HepG2 (cell line): ENCODE measurements around the gene KMT2B. TPM values are rescaled to one million over a fixed set of nuclear protein-coding genes. Genes with fewer than 3 reads are reported as not detected.

Source experiments
- ATAC-seq: fragments of 200-7000 bp; cut with Tn5 transposase; 3 replicates; pipeline ENCODE4 v1.9.1; 2020; ENCODE audit warnings: mild to moderate bottlenecking, moderate library complexity
- BruUV-seq: library from RNA; stranded (reverse); fragments of 400-500 nt; replicated peaks from 2 replicates; lab custom pipeline; 2021; lab: Mats Ljungman, UMichigan
- CTCF ChIA-PET: fragments of 300-600 bp; formaldehyde crosslinking; extraction: SDS; loops from one replicate; lab custom pipeline; 2021; ENCODE audit warnings: low total read pairs, inconsistent platforms, low intra/inter-chr PET ratio; lab: Yijun Ruan, JAX
- POLR2A ChIA-PET: fragments of 350-600 bp; sonication (Branson Sonifier 250); formaldehyde crosslinking; loops from one replicate; lab custom pipeline; 2020; ENCODE audit warnings: antibody characterized with exemption, inconsistent platforms; lab: Yijun Ruan, JAX
- DNase-seq: peaks from one replicate; pipeline ENCODE4 v3.0.0-alpha.2; 2015; ENCODE audit warnings: low spot score
- FAIRE-seq: peaks from 3 replicates; lab custom pipeline; 2011; peaks lifted over from hg19 to GRCh38; lab: Jason Lieb, UNC
- H2AFZ ChIP-seq: one replicate; pipeline ENCODE4 v1.6.1; 2011; ENCODE audit warnings: low read length, inconsistent platforms
- H3K27ac ChIP-seq: fragments of 300-600 bp; 3 replicates; pipeline ENCODE4 v1.8.0; 2011; ENCODE audit warnings: mixed run types, mild to moderate bottlenecking, mixed read lengths, low read length, inconsistent platforms; ENCODE audit not compliant: insufficient read depth; ENCODE audit errors: extremely low read length
- H3K27me3 ChIP-seq, 2 experiments: fragments of 200-600 bp in 1 of 2; 2 replicates in 1 of 2; 3 replicates in 1 of 2; pipeline versions ENCODE4 v1.6.0 to v1.8.0; 2011; ENCODE audit warnings: low read length in 2 of 2, mild to moderate bottlenecking in 2 of 2, moderate library complexity in 2 of 2, inconsistent platforms in 1 of 2; ENCODE audit not compliant: insufficient read depth in 2 of 2, control insufficient read depth in 1 of 2
- H3K36me3 ChIP-seq, 2 experiments: fragments of 200-600 bp in 1 of 2; replicated peaks in 1 of 2; 2 replicates in 1 of 2; 3 replicates in 1 of 2; pipeline versions ENCODE4 v1.5.1 to v1.8.0; 2011; ENCODE audit warnings: low read length in 2 of 2, inconsistent platforms in 1 of 2; ENCODE audit not compliant: insufficient read depth in 2 of 2, control insufficient read depth in 1 of 2
- H3K4me1 ChIP-seq: 2 replicates; pipeline ENCODE4 v1.5.1; 2012; ENCODE audit warnings: low read length, inconsistent platforms; ENCODE audit not compliant: insufficient read depth
- H3K4me2 ChIP-seq: 2 replicates; pipeline ENCODE4 v1.6.0; 2011; ENCODE audit warnings: low read depth, low read length, inconsistent platforms
- H3K4me3 ChIP-seq, 3 experiments: fragments of 200-600 bp in 1 of 3; sonication (generic), shearing (Covaris generic) in 1 of 3; replicated peaks in 1 of 3; 2 replicates each; pipeline ENCODE4 v1.5.1; 2011 to 2016; ENCODE audit warnings: low read length in 3 of 3, inconsistent platforms in 2 of 3, low read depth in 2 of 3, mild to moderate bottlenecking in 2 of 3, control low read depth in 1 of 3, mixed read lengths in 1 of 3; ENCODE audit not compliant: insufficient read depth in 1 of 3
- H3K79me2 ChIP-seq: one replicate; pipeline ENCODE4 v1.6.1; 2011; ENCODE audit warnings: low read length, inconsistent platforms; ENCODE audit not compliant: insufficient read depth
- H3K9ac ChIP-seq: 2 replicates; pipeline ENCODE4 v1.6.0; 2011; ENCODE audit warnings: mild to moderate bottlenecking, low read depth, low read length, inconsistent platforms; ENCODE audit not compliant: insufficient read depth
- H3K9me3 ChIP-seq: 2 replicates; pipeline ENCODE4 v1.5.1; 2012; ENCODE audit warnings: mild to moderate bottlenecking, low read length
- H4K20me1 ChIP-seq: 2 replicates; pipeline ENCODE4 v1.6.0; 2011; ENCODE audit warnings: inconsistent platforms, mild to moderate bottlenecking, low read length, moderate library complexity; ENCODE audit not compliant: insufficient read depth
- AGO2 ChIP-seq: fragments of 200-400 bp; formaldehyde crosslinking; optimal IDR thresholded peaks from 2 replicates; pipeline ENCODE3; 2017; ENCODE audit warnings: mild to moderate bottlenecking, low read depth, low read length, moderate library complexity
- POLR2A ChIP-seq, 2 experiments: IDR thresholded peaks; 2 replicates each; pipeline ENCODE4 v1.6.1; 2011; ENCODE audit warnings: low read depth in 2 of 2, low read length in 2 of 2, mild to moderate bottlenecking in 1 of 2, moderate library complexity in 1 of 2; ENCODE audit not compliant: insufficient read depth in 1 of 2
- RBFOX2 ChIP-seq: fragments of 200-400 bp; formaldehyde crosslinking; IDR thresholded peaks from 2 replicates; pipeline ENCODE4 v1.6.1; 2017; ENCODE audit warnings: low read depth, mild to moderate bottlenecking, low read length
- RXRA ChIP-seq: sonication (generic); formaldehyde crosslinking; IDR thresholded peaks from 2 replicates; pipeline ENCODE4 v1.5.1; 2020; ENCODE audit warnings: missing genetic modification reagents
- WGBS: methylation state at CpG from one replicate; pipeline ENCODE4 v1.1.6; 2017; ENCODE audit warnings: low lambda C conversion rate; 5-methylcytosine and 5-hydroxymethylcytosine counted together
- in situ Hi-C: cut with HindIII; loops from 2 replicates; pipeline ENCODE4 v1.10.0; 2017; ENCODE audit warnings: low pct_unique_long_range_greater_than_20kb; ENCODE audit not compliant: extremely low pct_ligation_motif_present
- intact Hi-C: fragments of 100-400 bp; cut with micrococcal nuclease; formaldehyde crosslinking; loops from one replicate; pipeline ENCODE4 v1.10.0; 2022; ENCODE audit not compliant: unreplicated experiment
- polyA plus RNA-seq, 8 experiments: library from polyadenylated mRNA; depleted of rRNA in 3 of 8; stranded (reverse) in 7 of 8; unstranded in 1 of 8; fragments of >200 nt; fragmentation: Illumina TruSeq in 4 of 8; extraction: Trizol in 4 of 8; gene quantifications; 2 replicates each; pipeline versions ENCODE4 v1.2.1 to v1.2.3, GENCODE V29; 2011 to 2016; ENCODE audit warnings: low read depth in 4 of 8, missing spikeins in 1 of 8, mixed read lengths in 1 of 8; ENCODE audit not compliant: insufficient read depth in 1 of 8
- total RNA-seq, 5 experiments: library from RNA; depleted of rRNA; stranded (reverse); fragments of >200 nt; fragmentation: Illumina TruSeq; extraction: Trizol; gene quantifications; 2 replicates each; pipeline ENCODE4 v1.2.3, GENCODE V29; 2016; ENCODE audit warnings: low read depth in 1 of 5
- TF ChIP-seq, protein P1 (sequence below): fragments of 450-650 bp; IDR thresholded peaks from 2 replicates; pipeline ENCODE4 v1.6.1; 2017; ENCODE audit warnings: mild to moderate bottlenecking

Gene KMT2B
- total and polyA plus RNA-seq, 2 of the 13 experiments (the other 11 are each of a cell fraction or from before 2014, with no cell fraction given) = 6.2 to 16.9 TPM

DNA sequence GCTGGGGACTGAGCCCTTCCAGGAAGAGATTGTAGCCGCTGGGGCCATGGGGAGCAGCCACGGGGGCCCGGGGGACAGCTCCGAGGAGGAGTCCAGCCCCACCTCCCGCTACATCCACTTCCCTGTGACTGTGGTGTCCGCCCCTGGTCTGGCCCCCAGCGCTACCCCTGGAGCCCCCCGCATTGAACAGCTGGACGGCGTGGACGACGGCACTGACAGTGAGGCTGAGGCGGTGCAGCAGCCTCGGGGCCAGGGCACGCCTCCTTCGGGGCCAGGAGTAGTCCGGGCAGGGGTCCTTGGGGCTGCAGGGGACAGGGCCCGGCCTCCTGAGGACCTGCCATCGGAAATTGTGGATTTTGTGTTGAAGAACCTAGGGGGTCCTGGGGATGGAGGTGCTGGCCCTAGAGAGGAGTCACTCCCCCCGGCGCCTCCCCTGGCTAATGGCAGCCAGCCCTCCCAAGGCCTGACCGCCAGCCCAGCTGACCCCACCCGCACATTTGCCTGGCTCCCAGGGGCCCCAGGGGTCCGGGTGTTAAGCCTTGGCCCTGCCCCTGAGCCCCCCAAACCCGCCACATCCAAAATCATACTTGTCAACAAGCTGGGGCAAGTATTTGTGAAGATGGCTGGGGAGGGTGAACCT, 14.9 kb downstream of the KMT2B start:
- H3K27me3 ChIP-seq = no peaks in the 10 kb centered on the region
- intact Hi-C loops (no loop called here), in situ Hi-C loops (no loop called here)
- 95% methylated on average over 17 of the region's 25 CpGs for WGBS
- no peak for FAIRE-seq
- H2AFZ ChIP-seq = no peak overlapping the region
- TF ChIP-seq RXRA (no peak), RBFOX2 (peak; percentile 54), AGO2 (no peak)
- no TSS peak for BruUV-seq
- ChIA-PET POLR2A (interaction anchor here (3.6 kb wide), 1 partner anchor 7 kb away, joined by 11 read pairs; no protein-coding TSS in a partner anchor), CTCF (no interaction called here)
- H3K4me3 ChIP-seq = no peak overlapping the region
- H4K20me1 ChIP-seq = no peaks in the 10 kb centered on the region
- H3K27ac ChIP-seq = no peak overlapping the region
- H3K4me2 ChIP-seq = no peak overlapping the region
- peaks cover 42 to 91% of the 10 kb centered on the region in 2 experiments; a peak in 4 of 5 replicates for H3K36me3 ChIP-seq
- ATAC-seq = no peak
- no peaks in the 10 kb centered on the region for H3K4me1 ChIP-seq
- DNase-seq = no peak
- no peak overlapping the region for H3K9ac ChIP-seq
- H3K79me2 ChIP-seq = no peaks in the 10 kb centered on the region
- H3K9me3 ChIP-seq = no peaks in the 10 kb centered on the region

- intact Hi-C loops = no loop called here
- CTCF ChIA-PET = no interaction called here
- no peaks in the 10 kb centered on the region for H4K20me1 ChIP-seq
These were observed 15.7 kb downstream of the KMT2B start for GRCh38 chr19:35733180-35734125.

More at GRCh38 chr19:35733180-35734125, 15.7 kb downstream of the KMT2B start:
- no peak overlapping the region for H3K9ac ChIP-seq
- FAIRE-seq = no peak
- H3K27me3 ChIP-seq = no peaks in the 10 kb centered on the region
- no peaks in the 10 kb centered on the region for H3K9me3 ChIP-seq
- no peak overlapping the region for H3K4me3 ChIP-seq
- WGBS = 96% methylated on average over 26 of the region's 35 CpGs
- no peak for ATAC-seq
- no peaks in the 10 kb centered on the region for H3K79me2 ChIP-seq
- no peak overlapping the region for H2AFZ ChIP-seq
- in situ Hi-C loops = no loop called here
- BruUV-seq = no TSS peak
- no peak overlapping the region for H3K4me2 ChIP-seq
- H3K27ac ChIP-seq = no peak overlapping the region
- TF ChIP-seq AGO2 (peak; percentile 80), POLR2A (IDR thresholded peaks at IDR 0.05; ENCODE audit: insufficient read depth in 1 of 2, low read depth in 2 of 2, low read length in 2 of 2) (peak in 1 of 2 experiments; percentile 16; a peak in 1 of 4 replicates)
- TF ChIP-seq, protein P1, sequence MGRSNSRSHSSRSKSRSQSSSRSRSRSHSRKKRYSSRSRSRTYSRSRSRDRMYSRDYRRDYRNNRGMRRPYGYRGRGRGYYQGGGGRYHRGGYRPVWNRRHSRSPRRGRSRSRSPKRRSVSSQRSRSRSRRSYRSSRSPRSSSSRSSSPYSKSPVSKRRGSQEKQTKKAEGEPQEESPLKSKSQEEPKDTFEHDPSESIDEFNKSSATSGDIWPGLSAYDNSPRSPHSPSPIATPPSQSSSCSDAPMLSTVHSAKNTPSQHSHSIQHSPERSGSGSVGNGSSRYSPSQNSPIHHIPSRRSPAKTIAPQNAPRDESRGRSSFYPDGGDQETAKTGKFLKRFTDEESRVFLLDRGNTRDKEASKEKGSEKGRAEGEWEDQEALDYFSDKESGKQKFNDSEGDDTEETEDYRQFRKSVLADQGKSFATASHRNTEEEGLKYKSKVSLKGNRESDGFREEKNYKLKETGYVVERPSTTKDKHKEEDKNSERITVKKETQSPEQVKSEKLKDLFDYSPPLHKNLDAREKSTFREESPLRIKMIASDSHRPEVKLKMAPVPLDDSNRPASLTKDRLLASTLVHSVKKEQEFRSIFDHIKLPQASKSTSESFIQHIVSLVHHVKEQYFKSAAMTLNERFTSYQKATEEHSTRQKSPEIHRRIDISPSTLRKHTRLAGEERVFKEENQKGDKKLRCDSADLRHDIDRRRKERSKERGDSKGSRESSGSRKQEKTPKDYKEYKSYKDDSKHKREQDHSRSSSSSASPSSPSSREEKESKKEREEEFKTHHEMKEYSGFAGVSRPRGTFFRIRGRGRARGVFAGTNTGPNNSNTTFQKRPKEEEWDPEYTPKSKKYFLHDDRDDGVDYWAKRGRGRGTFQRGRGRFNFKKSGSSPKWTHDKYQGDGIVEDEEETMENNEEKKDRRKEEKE = no peak
- peaks cover 40 to 91% of the 10 kb centered on the region in 2 experiments; a peak in 4 of 5 replicates for H3K36me3 ChIP-seq
- H3K4me1 ChIP-seq = no peaks in the 10 kb centered on the region
- POLR2A ChIA-PET = interaction anchor here (1.2 kb wide), 1 partner anchor 58 kb away, joined by 3 read pairs; no protein-coding TSS in a partner anchor
- DNase-seq = no peak
